Measurements from ENCODE around the gene BLMH.

The BLMH gene

GRCh38 chr17:30251931-30252330 lies 39.8 kb downstream of the BLMH start:
- TF ChIP-seq POLR2AphosphoS5 (IDR thresholded peaks at IDR 0.05; ENCODE audit: low read depth, low read length) (no peak), TAF1 (IDR thresholded peaks at IDR 0.05; ENCODE audit: borderline replicate concordance, insufficient read depth, low read length) (no peak), SIN3A (IDR thresholded peaks at IDR 0.05; ENCODE audit: borderline replicate concordance, insufficient read depth, low read length) (no peak), FOXP2 (optimal IDR thresholded peaks at IDR 0.05; ENCODE audit: borderline replicate concordance, extremely low read depth, extremely low read length, insufficient read depth) (no peak), REST (IDR thresholded peaks at IDR 0.05; ENCODE audit: insufficient read depth in 1 of 2, low read depth in 2 of 2, low read length in 2 of 2) (no peak)

GRCh38 chr17:30249460-30249859 lies 42.3 kb downstream of the BLMH start:
- no peak for TF ChIP-seq TAF1 (IDR thresholded peaks at IDR 0.05; ENCODE audit: borderline replicate concordance, insufficient read depth, low read length)
- TF ChIP-seq REST (IDR thresholded peaks at IDR 0.05; ENCODE audit: insufficient read depth in 1 of 2, low read depth in 2 of 2, low read length in 2 of 2) = no peak

GRCh38 chr17:30248786-30249185 lies 43.0 kb downstream of the BLMH start:
- no peak for TF ChIP-seq REST (IDR thresholded peaks at IDR 0.05; ENCODE audit: insufficient read depth in 1 of 2, low read depth in 2 of 2, low read length in 2 of 2)
- no peak for TF ChIP-seq SIN3A (IDR thresholded peaks at IDR 0.05; ENCODE audit: borderline replicate concordance, insufficient read depth, low read length)
- TF ChIP-seq POLR2AphosphoS5 (IDR thresholded peaks at IDR 0.05; ENCODE audit: low read depth, low read length) = no peak

- TF ChIP-seq REST (IDR thresholded peaks at IDR 0.05; ENCODE audit: insufficient read depth in 1 of 2, low read depth in 2 of 2, low read length in 2 of 2) = no peak
Observed at GRCh38 chr17:30246460-30246859, 45.3 kb downstream of the BLMH start.

- no peak for TF ChIP-seq SIN3A (IDR thresholded peaks at IDR 0.05; ENCODE audit: borderline replicate concordance, insufficient read depth, low read length)
- TF ChIP-seq FOXP2 (optimal IDR thresholded peaks at IDR 0.05; ENCODE audit: borderline replicate concordance, extremely low read depth, extremely low read length, insufficient read depth) = no peak
Observed at GRCh38 chr17:30244853-30245385, 46.8 kb downstream of the BLMH start.

- TF ChIP-seq REST (IDR thresholded peaks at IDR 0.05; ENCODE audit: insufficient read depth in 1 of 2, low read depth in 2 of 2, low read length in 2 of 2) = no peak
Observed at GRCh38 chr17:30243568-30243967, 48.2 kb downstream of the BLMH start.

All from PFSK-1 (cell line).